Spinal cord (tissue), 10 donors: ENCODE data around the gene FRAT1. TPM values are rescaled to one million over a fixed set of nuclear protein-coding genes. Genes with fewer than 3 reads are reported as not detected.

Source experiments
- DNase-seq, 6 donors: peaks; one replicate each; pipeline versions ENCODE4 v3.0.0 to v3.0.0-alpha.2; 2013 to 2015; ENCODE audit warnings: low spot score in 6 of 6, low read depth in 4 of 6
- H3K27ac ChIP-seq: one replicate; pipeline ENCODE4 v1.5.1; 2013; ENCODE audit warnings: low read depth, low read length, control low read depth
- H3K27me3 ChIP-seq: one replicate; pipeline ENCODE4 v1.6.1; 2013; ENCODE audit warnings: low read length; ENCODE audit not compliant: control insufficient read depth, insufficient read depth
- H3K36me3 ChIP-seq: one replicate; pipeline ENCODE4 v1.6.1; 2013; ENCODE audit warnings: low read length; ENCODE audit not compliant: control insufficient read depth, insufficient read depth
- H3K4me1 ChIP-seq: one replicate; pipeline ENCODE4 v1.6.1; 2013; ENCODE audit warnings: low read length; ENCODE audit not compliant: control insufficient read depth, insufficient read depth
- H3K4me3 ChIP-seq: one replicate; pipeline ENCODE4 v1.5.1; 2013; ENCODE audit warnings: low read depth, low read length, control low read depth
- H3K9me3 ChIP-seq: one replicate; pipeline ENCODE4 v1.6.1; 2013; ENCODE audit warnings: low read length; ENCODE audit not compliant: control insufficient read depth, insufficient read depth
- WGBS: methylation state at CpG from one replicate; pipeline ENCODE4 v1.1.5; 2013; ENCODE audit warnings: missing lambda C conversion rate; ENCODE audit not compliant: insufficient coverage; 5-methylcytosine and 5-hydroxymethylcytosine counted together
- polyA plus RNA-seq, 2 donors: library from polyadenylated mRNA; unstranded; fragments of 120-200 nt; gene quantifications; one replicate each; pipeline ENCODE4 v1.2.1, GENCODE V29; 2013; ENCODE audit not compliant: insufficient read length in 2 of 2
- total RNA-seq, 2 donors: library from RNA; depleted of rRNA in 1 of 2; stranded (reverse); fragments of 120-200 nt in 1 of 2; fragments of >200 nt in 1 of 2; gene quantifications; one replicate each; pipeline versions ENCODE4 v1.2.3 to v1.2.4, GENCODE V29; 2013 to 2014
- donor health status: healthy.

FRAT1 gene
- total and polyA plus RNA-seq, 4 donors = 2.6 to 8.1 (median 5.2) TPM

DNA sequence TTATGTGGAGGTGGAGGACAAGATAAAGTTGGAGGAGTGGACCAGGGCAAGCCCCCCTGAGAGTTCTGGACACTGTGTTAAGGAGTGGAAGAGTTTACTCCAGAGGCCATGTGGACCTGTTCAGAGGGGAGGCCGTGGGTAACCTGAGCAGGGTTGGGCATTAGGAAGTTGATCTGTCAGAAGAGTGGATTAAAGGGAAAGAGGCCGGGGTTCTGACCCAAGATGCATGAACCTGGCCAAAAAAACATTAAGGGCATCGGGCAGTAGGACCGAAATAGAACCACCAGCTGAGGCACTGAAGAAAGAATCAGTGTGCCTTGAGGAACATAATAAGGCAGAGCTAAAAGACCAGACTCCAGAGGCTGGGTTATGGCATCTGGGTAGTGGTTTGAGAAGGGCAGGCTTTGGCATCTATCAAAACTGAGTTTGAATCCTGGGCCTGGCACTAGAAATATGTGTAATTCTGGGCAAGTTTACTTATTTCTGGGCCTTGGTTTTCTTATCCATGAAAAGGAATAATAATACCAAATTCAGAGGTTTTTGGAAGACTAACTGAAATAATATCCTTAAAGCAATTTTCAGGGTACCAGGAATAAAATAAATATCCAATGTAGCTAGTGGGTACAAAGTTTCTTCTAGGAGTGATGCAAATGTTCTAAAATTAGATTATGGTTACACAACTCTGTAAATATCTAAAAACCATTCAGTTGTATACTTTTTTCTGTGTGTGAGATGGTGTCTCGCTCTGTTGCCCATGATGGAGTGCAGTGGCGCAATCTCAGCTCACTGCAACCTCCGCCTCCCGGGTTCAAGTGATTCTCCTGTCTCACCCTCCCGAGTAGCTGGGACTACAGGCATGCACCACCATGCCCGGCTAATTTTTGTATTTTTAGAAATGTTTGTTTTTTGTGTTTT, 10.9 kb upstream of the FRAT1 start:
- Histone ChIP-seq H3K27me3 (no peaks in the 10 kb centered on the region), H3K36me3 (no peaks in the 10 kb centered on the region), H3K4me1 (no peaks in the 10 kb centered on the region), H3K4me3 (no peak overlapping the region), H3K9me3 (no peaks in the 10 kb centered on the region), H3K27ac (no peak overlapping the region)
- WGBS = 72% methylated on average over 6 of the region's 10 CpGs
- DNase-seq = no peak

DNA sequence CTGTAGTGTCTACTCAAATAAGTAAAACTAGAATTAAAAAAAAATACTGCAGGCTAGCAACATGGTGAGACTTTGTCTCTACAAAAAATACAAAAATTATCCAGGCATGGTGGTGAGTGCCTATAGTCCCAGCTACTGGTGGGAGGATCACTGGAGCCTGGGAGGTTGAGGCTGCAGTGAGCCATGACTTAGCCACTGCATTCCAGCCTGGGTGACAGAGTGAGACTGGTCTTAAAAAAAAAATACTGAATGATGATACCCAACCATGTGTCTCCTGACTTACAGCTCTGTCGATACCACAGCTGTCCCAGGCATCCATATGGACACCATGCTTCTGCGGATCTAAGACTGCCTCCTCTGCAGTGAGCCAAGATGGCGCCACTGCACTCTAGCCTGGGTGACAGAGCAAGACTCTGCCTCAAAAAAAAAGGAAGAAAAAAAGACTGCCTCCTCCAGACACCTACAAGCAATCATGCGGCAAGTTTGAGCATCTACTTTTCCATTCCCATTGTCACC, 7.9 kb upstream of the FRAT1 start:
- no peaks in the 10 kb centered on the region for H3K4me1 ChIP-seq
- no peak overlapping the region for H3K4me3 ChIP-seq
- no peak for DNase-seq
- no peaks in the 10 kb centered on the region for H3K36me3 ChIP-seq
- 86% methylated on average over 3 of the region's 4 CpGs for WGBS
- no peak overlapping the region for H3K27ac ChIP-seq
- no peaks in the 10 kb centered on the region for H3K9me3 ChIP-seq
- H3K27me3 ChIP-seq = no peaks in the 10 kb centered on the region

DNA sequence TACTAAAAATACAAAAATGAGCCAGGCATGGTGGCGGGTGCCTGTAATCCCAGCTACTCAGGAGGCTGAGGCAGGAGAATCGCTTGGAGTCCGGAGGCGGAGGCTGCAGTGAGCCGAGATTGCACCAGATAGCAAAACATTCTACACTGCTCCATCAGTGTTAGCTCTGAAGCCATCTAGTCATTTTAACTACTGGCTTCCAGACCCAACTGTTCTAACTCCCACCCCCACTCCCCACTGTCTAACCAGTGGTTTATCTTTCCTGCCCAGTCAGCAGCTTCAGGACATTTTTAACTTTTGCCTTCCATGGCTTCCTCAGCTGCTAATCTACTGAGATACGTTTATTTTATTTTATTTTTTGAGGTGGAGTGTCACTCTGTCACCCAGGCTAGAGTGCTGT, 6.2 kb upstream of the FRAT1 start:
- H3K27me3 ChIP-seq = no peaks in the 10 kb centered on the region
- H3K9me3 ChIP-seq = no peaks in the 10 kb centered on the region
- no peak overlapping the region for H3K4me3 ChIP-seq
- no peaks in the 10 kb centered on the region for H3K36me3 ChIP-seq
- no peak overlapping the region for H3K27ac ChIP-seq
- H3K4me1 ChIP-seq = no peaks in the 10 kb centered on the region
- no peak for DNase-seq
- WGBS = 95% methylated on average over 4 of the region's 6 CpGs

DNA sequence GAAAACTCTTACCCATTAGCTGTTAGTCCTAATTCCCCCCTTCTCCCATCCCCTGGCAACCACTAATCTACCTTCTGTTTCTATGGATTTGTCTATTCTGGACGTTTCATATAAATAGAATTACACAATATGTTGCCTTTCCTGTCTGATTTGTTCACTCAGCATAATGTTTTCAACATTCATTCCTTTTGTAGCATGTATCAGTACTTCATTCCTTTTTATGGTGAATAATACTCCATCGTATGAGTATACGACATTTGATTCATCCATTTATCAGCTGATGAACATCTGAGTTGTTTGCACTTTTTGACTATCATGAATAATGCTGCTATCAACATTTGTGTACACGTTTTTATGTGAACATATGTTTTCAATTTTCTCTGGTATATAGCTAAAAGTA, 4.4 kb upstream of the FRAT1 start:
- Histone ChIP-seq H3K36me3 (no peaks in the 10 kb centered on the region), H3K9me3 (no peaks in the 10 kb centered on the region), H3K27me3 (no peaks in the 10 kb centered on the region), H3K4me1 (peaks cover 6% of the 10 kb centered on the region), H3K4me3 (no peak overlapping the region), H3K27ac (no peak overlapping the region)
- no CpG with 5 or more reads among the region's 4 CpGs for WGBS
- DNase-seq = no peak

DNA sequence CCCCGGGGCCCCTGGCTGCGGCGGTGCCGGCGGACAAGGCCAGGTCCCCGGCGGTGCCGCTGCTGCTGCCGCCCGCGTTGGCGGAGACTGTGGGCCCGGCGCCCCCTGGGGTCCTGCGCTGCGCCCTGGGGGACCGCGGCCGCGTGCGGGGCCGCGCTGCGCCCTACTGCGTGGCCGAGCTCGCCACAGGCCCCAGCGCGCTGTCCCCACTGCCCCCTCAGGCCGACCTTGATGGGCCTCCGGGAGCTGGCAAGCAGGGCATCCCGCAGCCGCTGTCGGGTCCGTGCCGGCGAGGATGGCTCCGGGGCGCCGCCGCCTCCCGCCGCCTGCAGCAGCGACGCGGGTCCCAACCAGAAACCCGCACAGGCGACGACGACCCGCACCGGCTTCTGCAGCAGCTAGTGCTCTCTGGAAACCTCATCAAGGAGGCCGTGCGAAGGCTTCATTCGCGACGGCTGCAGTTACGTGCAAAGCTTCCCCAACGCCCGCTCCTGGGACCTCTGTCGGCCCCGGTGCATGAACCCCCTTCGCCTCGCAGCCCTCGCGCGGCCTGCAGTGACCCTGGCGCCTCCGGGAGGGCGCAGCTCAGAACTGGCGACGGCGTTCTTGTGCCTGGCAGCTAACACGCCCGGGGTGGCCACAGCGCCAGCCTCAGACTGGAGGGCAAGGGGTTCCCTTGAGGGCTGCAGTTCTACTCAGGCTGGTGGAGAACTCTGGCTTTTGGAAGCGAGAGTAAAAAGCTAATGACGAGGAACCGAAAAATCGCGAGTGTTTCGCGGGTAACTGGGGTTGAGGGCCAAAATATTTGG, 804 bp downstream of the FRAT1 start:
- Histone ChIP-seq H3K36me3 (no peaks in the 10 kb centered on the region), H3K9me3 (no peaks in the 10 kb centered on the region), H3K27me3 (peaks cover 2% of the 10 kb centered on the region), H3K4me3 (peak overlapping the region; percentile 49), H3K4me1 (peaks cover 29% of the 10 kb centered on the region), H3K27ac (peak overlapping the region; percentile 33)
- WGBS = under 1% methylated on average over 83 of the region's 83 CpGs
- DNase-seq = peak in 3 of 6 donors; percentile 25 to 66 (median 65)

DNA sequence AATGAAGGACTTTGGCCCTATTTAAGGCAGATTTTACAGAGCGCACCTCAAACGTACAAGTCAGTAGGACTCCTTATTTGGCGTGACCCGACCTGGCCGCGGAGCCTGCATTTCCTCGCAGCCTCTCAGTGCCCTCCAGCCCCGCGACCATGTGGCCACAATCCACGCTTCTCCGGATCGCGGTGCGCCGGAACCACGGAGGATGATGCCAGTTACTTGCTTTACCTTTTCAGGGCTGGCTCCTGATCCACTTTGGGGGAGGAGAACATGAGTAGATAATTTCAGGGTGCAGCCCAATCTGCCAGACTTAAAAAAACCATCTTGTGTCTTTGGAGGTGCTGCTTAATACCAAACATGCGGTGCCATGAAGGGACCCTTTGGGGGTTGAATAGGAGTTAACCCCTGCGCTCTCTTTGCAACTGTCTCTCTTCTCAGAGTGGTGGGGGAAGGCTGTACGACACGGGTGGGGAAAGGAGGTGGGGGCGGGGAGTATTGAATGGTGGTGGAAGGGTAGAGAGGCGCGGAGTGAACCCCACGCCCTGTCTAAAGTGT, 1.5 kb downstream of the FRAT1 start:
- Histone ChIP-seq H3K9me3 (no peaks in the 10 kb centered on the region), H3K27ac (peak overlapping the region; percentile 33), H3K4me3 (peak overlapping the region; percentile 49), H3K36me3 (no peaks in the 10 kb centered on the region), H3K4me1 (peaks cover 29% of the 10 kb centered on the region), H3K27me3 (peaks cover 2% of the 10 kb centered on the region)
- peak in 2 of 6 donors; percentile 35 to 44 for DNase-seq
- WGBS = 11% methylated on average over 24 of the region's 24 CpGs

DNA sequence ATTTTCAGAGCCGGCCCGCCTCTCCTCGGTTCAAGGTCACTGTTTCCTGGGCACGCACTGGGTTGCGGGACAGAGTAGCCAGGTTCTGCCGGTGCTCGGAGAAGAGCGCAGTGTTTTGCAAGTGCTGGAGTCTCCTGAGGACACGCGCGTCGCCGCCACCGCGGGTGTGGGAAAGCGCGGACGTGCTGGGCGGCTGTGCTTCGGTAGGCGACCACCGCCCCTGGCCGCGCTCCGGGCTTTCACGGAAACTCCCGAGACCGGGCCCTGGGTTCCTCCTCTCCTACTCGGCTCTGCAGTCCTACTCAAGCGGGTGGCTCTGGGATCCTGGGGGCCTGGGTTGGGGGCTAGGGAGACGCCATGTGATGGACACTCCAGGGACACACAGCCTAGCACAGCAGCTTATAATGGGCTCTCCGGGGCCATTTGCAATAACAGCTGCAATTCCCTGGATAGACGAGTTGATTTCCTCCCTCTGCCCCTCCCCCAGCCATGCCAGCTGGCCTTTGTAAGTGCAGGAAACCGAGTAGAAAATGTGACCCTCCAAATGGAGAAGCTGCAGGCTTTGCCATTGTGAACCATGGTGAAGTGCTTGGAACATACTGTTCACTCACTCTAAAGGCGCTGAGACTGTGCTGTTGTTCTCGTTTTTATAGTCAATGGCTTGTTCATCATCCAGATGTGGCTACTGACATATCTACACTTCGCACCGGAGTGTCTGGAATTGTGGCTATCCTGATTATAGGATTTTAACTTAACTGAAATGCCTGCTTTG, 2.1 kb downstream of the FRAT1 start:
- no peaks in the 10 kb centered on the region for H3K36me3 ChIP-seq
- 4% methylated on average over 30 of the region's 38 CpGs for WGBS
- DNase-seq = peak in 4 of 6 donors; percentile 33 to 87 (median 64)
- H3K4me1 ChIP-seq = peaks cover 29% of the 10 kb centered on the region
- peaks cover 2% of the 10 kb centered on the region for H3K27me3 ChIP-seq
- peak overlapping the region; percentile 49 for H3K4me3 ChIP-seq
- no peaks in the 10 kb centered on the region for H3K9me3 ChIP-seq
- H3K27ac ChIP-seq = peak overlapping the region; percentile 43

DNA sequence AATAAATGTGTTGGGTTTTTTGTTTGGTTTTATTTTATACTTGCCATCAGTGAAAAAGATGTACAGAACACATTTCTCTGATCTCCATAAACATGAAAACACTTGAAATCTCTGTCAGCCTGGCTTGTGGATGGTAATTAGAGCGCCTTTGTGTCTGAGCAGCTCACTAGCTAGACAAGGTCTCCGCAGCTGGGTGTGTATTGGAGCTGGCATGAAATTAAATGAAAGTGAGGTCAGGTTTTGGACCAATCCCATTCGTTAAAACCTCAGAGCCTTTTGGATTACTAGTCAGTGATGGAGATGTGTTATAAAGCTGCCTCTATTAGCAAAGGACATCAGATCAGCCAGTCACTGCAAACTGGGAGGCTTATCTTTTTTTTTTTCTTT, 2.7 kb downstream of the FRAT1 start:
- peak in 4 of 6 donors; percentile 33 to 92 (median 54) for DNase-seq

DNA sequence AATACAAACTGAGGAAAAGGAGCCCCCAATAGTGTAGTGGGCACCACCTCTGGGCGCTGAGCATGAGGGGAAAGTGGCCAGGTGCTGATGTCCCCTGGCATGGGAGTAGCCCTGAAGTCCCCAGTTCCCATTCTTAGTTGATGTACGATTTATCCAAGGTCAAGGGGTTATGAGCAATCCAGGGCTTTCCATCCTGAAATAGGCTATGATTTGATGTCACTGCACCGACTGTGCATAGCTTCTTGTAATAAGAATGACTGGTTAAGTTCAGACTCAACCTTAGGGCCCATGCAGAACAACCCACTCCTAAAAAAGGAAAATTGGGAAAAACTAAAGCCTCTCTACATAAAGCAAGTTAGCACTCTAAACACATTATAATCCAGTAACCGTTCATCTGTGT, 4.4 kb downstream of the FRAT1 start:
- H3K9me3 ChIP-seq = no peaks in the 10 kb centered on the region
- WGBS = 89% methylated on average over 1 of the region's 4 CpGs
- H3K4me1 ChIP-seq = peaks cover 25% of the 10 kb centered on the region
- no peak overlapping the region for H3K27ac ChIP-seq
- no peak overlapping the region for H3K4me3 ChIP-seq
- DNase-seq = no peak
- no peaks in the 10 kb centered on the region for H3K36me3 ChIP-seq
- peaks cover 2% of the 10 kb centered on the region for H3K27me3 ChIP-seq

More for the DNA sequence above, 2.7 kb downstream of the FRAT1 start:
- 46% methylated on average over 3 of the region's 3 CpGs for WGBS
- H3K4me3 ChIP-seq = peak overlapping the region; percentile 49
- peak overlapping the region; percentile 43 for H3K27ac ChIP-seq
- peaks cover 29% of the 10 kb centered on the region for H3K4me1 ChIP-seq
- peaks cover 2% of the 10 kb centered on the region for H3K27me3 ChIP-seq
- no peaks in the 10 kb centered on the region for H3K9me3 ChIP-seq
- H3K36me3 ChIP-seq = no peaks in the 10 kb centered on the region
